ENCODE results near the gene PPM1H. TPM values are rescaled to one million over a fixed set of nuclear protein-coding genes. Genes with fewer than 3 reads are reported as not detected.

Gene PPM1H
- total and polyA plus RNA-seq, 4 donors: 2.3 to 7.2 (median 4.1) TPM

DNA sequence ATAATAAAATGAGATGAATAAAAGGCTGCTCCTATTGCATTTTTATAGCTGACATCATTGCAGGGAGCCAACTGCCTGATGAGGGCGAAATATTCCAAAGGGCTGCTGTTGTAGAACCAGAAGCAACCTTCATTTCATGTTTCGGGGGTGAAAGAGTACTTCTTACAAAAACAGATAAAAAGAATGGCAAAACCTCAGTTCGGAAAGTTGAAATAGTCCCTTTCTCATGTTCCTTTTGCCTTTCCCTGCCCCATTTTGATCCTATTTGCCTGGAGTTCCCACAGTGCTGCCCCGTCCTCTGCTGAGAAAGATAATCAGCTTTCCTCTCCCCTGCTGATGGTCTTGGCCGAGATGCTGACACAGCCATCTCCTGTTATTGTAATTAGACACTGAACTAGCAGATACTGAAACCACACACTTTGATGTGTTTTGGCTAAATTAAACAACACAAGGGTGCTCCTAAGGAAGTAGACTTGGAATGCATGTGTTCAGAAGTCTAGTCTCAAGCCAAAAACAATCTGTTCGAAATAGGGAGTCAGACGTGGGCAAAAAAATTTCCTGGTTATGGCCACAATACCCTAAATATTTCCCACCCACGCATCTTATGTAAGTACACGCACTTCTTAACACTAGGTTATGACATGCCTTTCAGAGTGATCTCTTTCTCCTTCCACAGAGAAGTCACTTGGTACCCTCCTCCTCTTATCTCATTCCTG lies 117.2 kb downstream of the PPM1H start:
- peaks cover 0 to 4% (median 0%) of the 10 kb centered on the region in 4 donors for H3K4me1 ChIP-seq (ENCODE audit: control insufficient read depth in 4 of 4, insufficient read depth in 4 of 4, low read length in 3 of 4)
- H3K9me3 ChIP-seq (ENCODE audit: control insufficient read depth in 4 of 4, low read length in 3 of 4): no peaks in the 10 kb centered on the region
- no peak for DNase-seq (ENCODE audit: low spot score)
- TF ChIP-seq, protein P1, sequence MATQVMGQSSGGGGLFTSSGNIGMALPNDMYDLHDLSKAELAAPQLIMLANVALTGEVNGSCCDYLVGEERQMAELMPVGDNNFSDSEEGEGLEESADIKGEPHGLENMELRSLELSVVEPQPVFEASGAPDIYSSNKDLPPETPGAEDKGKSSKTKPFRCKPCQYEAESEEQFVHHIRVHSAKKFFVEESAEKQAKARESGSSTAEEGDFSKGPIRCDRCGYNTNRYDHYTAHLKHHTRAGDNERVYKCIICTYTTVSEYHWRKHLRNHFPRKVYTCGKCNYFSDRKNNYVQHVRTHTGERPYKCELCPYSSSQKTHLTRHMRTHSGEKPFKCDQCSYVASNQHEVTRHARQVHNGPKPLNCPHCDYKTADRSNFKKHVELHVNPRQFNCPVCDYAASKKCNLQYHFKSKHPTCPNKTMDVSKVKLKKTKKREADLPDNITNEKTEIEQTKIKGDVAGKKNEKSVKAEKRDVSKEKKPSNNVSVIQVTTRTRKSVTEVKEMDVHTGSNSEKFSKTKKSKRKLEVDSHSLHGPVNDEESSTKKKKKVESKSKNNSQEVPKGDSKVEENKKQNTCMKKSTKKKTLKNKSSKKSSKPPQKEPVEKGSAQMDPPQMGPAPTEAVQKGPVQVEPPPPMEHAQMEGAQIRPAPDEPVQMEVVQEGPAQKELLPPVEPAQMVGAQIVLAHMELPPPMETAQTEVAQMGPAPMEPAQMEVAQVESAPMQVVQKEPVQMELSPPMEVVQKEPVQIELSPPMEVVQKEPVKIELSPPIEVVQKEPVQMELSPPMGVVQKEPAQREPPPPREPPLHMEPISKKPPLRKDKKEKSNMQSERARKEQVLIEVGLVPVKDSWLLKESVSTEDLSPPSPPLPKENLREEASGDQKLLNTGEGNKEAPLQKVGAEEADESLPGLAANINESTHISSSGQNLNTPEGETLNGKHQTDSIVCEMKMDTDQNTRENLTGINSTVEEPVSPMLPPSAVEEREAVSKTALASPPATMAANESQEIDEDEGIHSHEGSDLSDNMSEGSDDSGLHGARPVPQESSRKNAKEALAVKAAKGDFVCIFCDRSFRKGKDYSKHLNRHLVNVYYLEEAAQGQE (IDR thresholded peaks at IDR 0.05): no peak
- TF ChIP-seq, protein P2, sequence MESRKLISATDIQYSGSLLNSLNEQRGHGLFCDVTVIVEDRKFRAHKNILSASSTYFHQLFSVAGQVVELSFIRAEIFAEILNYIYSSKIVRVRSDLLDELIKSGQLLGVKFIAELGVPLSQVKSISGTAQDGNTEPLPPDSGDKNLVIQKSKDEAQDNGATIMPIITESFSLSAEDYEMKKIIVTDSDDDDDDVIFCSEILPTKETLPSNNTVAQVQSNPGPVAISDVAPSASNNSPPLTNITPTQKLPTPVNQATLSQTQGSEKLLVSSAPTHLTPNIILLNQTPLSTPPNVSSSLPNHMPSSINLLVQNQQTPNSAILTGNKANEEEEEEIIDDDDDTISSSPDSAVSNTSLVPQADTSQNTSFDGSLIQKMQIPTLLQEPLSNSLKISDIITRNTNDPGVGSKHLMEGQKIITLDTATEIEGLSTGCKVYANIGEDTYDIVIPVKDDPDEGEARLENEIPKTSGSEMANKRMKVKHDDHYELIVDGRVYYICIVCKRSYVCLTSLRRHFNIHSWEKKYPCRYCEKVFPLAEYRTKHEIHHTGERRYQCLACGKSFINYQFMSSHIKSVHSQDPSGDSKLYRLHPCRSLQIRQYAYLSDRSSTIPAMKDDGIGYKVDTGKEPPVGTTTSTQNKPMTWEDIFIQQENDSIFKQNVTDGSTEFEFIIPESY (IDR thresholded peaks at IDR 0.05): no peak
- TF ChIP-seq ATF3 (IDR thresholded peaks at IDR 0.05): no peak
- no peak for TF ChIP-seq SP1 (IDR thresholded peaks at IDR 0.05)
- no peak for TF ChIP-seq CTCF (IDR thresholded peaks at IDR 0.05; ENCODE audit: low read depth, low read length, missing input control)
- TF ChIP-seq, protein P3, sequence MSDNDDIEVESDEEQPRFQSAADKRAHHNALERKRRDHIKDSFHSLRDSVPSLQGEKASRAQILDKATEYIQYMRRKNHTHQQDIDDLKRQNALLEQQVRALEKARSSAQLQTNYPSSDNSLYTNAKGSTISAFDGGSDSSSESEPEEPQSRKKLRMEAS (IDR thresholded peaks at IDR 0.05): no peak
- TF ChIP-seq HNF4A (conservative IDR thresholded peaks at IDR 0.05): no peak
- no peak for TF ChIP-seq GABPA (IDR thresholded peaks at IDR 0.05 in 1 of 2, conservative IDR thresholded peaks at IDR 0.05 in 1 of 2)
- no peak for TF ChIP-seq EGR1 (IDR thresholded peaks at IDR 0.05; ENCODE audit: low read depth in 2 of 2)
- no peak for TF ChIP-seq YY1 (IDR thresholded peaks at IDR 0.05)
- TF ChIP-seq NR2F2 (IDR thresholded peaks at IDR 0.05): no peak
- TF ChIP-seq FOXA1 (IDR thresholded peaks at IDR 0.05): no peak
- no peak for TF ChIP-seq RAD21 (IDR thresholded peaks at IDR 0.05)
- TF ChIP-seq RXRA (IDR thresholded peaks at IDR 0.05): no peak
- TF ChIP-seq TAF1 (conservative IDR thresholded peaks at IDR 0.05): no peak
- TF ChIP-seq JUND (IDR thresholded peaks at IDR 0.05): no peak
- H3K27ac ChIP-seq (ENCODE audit: low read depth in 1 of 2, low read length in 2 of 2): no peak overlapping the region
- no peak overlapping the region for H3K9ac ChIP-seq (ENCODE audit: low read depth in 1 of 2, low read length in 2 of 2)
- WGBS: 73% methylated on average over 9 of the region's 9 CpGs
- no peaks in the 10 kb centered on the region for H3K36me3 ChIP-seq (ENCODE audit: control insufficient read depth in 4 of 4, insufficient read depth in 3 of 4, low read depth in 1 of 4, low read length in 3 of 4)
- no peak overlapping the region for H3K4me3 ChIP-seq (ENCODE audit: low read depth in 1 of 3, low read length in 3 of 3)
- H3K27me3 ChIP-seq (ENCODE audit: control insufficient read depth in 4 of 4, insufficient read depth in 4 of 4, low read length in 3 of 4): no peaks in the 10 kb centered on the region

Data from liver (tissue), 9 donors.